Hindlimb muscle (tissue), 1 donor: ENCODE results near the gene ABCC6. TPM values are rescaled to one million over a fixed set of nuclear protein-coding genes. Genes with fewer than 3 reads are reported as not detected.
"Not testable (repeated sequence)": the region's sequence is repeated elsewhere in the genome, so short reads cannot be mapped to it uniquely, and the experiment has no call there.

Source experiments
- DNase-seq: peaks from one replicate; pipeline ENCODE4 v3.0.0-alpha.2; 2013
- polyA plus RNA-seq: library from polyadenylated mRNA; unstranded; fragments of 120-200 nt; gene quantifications from one replicate; pipeline ENCODE4 v1.2.1, GENCODE V29; 2013; ENCODE audit not compliant: insufficient read length

The ABCC6 gene
- polyA plus RNA-seq, 1 donor, result 2.1 TPM

DNA sequence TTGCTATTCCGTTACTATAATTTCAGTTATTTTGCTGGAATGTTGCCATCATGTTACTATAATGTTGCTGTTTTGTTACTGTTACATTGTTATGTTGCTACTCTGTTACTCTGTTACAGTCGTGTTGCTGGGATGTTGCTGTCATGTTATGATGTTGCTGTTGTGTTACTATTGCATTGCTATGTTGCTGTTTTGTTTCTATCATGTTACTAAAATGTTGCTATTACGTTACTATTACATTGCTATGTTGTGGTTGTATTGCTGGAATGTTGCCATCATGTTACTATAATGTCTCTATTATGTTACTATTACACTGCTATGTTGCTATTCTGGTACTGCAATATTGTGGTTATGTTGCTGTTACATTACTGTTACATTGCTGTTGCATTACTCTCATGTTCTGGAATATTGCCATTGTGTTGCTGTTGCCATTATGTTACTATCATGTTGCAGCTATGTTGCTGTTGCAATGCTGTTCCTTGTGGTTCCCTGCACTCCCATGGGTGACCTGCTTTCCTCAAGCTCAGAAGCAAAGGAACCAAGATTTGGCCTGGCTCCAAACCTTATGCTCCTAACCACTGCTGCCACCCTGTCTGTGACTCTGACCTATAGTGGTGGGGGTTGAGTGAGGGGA lies 64.4 kb downstream of the ABCC6 start:
- DNase-seq, result no peak

DNA sequence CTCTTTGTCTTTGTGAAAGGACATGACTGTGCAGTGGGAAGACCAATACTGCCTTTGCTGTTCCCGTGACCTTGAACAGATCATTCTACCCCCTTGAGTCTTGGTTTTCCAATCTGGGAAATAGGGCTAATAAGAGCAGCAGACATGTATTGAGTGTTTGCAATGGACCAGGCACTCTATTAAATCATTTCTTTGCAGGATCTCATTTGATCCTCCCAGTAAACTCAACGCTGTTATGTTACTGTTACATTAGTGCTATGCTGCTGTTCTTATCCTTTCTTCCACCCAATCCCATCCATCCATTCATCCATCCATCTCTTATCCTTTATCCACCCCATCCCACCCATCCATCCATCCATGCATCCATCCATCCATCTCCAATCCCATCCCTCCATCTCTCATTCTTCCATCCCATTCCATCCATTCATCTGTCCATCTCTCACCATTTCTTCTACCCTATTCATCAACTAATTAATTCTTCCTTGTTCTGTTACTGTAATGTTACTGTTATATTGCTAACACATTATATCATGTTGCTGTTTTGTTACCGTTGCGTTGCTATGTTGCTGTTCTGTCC lies 65.1 kb downstream of the ABCC6 start:
- DNase-seq, result no peak

DNA sequence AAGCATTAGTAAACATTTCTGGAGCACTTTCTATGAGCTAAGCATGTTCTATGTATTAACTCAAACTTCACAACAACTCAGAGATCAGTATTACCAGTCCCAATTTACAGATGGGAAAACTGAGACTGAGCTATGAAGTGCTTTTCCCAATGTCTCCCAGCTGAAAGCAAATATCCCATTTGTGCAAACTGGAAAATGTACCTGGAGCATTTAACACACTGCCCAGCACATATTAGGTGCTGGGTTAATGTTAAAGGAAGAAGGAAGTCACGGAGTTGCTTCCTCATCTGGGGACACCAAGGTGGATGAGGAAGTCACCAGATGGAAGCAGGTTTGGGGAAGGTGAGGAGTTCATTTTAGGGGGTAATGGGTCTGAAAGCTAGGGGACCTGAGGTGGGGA lies 66.1 kb downstream of the ABCC6 start:
- DNase-seq, result no peak

DNA sequence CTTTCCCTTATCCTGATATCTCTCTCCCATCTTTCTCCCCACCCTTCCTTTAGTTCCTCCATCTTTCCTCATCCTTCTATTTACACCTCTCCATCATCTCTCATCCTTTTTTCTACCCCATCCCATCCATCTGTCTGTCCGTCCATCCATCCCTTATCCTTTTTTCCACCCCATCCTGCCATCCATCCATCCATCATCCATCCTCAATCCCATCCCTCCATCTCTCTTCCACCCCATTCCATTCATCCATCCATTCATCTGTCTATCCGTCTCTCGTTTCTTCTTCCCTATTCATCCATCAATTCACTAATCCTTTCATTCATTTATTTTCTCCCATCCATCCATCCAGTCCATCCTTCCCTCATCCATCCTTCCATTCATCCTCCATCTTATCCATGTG lies 68.1 kb downstream of the ABCC6 start:
- DNase-seq, result no peak

DNA sequence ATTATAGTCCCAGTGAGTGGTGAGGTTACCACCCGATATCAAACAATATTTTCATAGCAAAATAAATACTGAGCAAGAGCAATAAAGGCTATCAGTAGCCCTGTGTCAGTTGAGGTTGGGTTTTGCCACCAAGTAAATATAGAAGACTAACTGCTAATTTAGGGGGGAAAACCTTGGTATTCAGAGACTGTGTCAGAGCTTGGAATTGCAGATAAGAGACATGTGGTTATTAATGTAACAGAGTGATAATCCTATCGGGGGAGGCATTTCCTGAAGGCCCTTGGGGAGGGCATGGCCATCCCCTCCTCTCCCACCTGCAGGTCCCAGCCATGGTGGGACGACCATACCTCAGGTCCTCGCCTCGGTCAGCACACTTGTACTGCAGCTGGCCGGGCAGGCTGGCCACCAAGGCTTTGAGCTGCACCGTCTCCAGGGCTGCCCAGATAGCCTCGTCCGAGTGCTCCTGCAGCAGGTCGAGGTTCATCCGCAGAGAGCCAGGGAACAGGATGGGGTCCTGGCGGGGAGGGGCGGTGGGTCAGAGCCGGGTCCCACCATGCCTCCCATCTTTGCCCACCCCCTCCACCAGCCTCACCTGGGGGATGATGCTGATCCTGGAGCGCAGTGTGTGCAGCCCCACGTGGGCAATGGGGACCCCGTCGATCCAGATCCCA lies 68.9 kb downstream of the ABCC6 start:
- no peak for DNase-seq

DNA sequence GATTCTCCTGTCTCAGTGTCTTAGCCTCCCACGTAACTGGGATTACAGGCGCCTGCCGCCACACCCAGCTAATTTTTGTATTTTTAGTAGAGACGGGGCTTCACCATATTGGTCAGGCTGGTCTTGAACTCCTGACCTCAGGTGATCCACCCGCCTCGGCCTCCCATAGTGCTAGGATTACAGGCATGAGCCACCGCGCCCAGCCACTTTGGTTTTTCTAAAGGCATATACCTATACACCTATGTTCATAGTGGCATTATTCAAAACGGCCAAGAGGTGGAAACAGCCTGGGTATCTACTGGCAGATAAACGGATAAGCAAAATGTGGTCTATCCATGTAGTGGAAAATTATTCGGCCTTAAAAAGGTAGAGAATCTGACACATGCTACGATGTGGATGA lies 70.3 kb downstream of the ABCC6 start:
- DNase-seq, result not testable (repeated sequence)

DNA sequence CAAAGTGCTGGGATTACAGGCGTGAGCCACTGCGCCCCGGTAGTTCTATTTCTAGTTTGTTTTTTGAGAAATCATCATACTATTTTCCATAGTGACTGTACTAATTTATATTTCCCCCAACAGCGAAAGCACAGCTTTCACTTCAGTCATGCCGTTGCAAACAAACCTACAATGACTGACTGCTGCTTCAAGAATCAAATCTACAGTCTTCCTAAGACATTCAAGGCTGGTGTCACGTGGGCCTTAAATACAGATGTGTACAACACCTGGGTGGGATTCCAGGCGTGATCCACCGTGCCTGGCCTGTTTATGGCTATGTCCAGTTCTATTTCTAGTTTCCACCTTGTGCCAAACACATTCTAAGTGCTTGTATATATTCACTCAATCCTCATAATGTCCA lies 72.0 kb downstream of the ABCC6 start:
- DNase-seq, result no peak

DNA sequence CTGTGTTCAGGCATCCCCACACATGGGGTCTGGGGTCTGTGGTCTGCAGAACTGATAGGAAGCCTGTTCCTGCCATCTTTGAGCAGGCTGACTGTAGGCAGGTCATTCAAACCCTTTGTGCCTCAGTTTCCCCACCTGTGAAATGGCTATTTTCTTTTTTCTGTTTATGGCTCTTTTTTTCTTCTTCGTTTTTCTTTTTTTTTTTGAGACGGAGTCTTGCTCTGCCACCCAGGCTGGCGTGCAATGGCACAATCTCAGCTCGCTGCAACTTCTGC lies 72.5 kb downstream of the ABCC6 start:
- no peak for DNase-seq

DNA sequence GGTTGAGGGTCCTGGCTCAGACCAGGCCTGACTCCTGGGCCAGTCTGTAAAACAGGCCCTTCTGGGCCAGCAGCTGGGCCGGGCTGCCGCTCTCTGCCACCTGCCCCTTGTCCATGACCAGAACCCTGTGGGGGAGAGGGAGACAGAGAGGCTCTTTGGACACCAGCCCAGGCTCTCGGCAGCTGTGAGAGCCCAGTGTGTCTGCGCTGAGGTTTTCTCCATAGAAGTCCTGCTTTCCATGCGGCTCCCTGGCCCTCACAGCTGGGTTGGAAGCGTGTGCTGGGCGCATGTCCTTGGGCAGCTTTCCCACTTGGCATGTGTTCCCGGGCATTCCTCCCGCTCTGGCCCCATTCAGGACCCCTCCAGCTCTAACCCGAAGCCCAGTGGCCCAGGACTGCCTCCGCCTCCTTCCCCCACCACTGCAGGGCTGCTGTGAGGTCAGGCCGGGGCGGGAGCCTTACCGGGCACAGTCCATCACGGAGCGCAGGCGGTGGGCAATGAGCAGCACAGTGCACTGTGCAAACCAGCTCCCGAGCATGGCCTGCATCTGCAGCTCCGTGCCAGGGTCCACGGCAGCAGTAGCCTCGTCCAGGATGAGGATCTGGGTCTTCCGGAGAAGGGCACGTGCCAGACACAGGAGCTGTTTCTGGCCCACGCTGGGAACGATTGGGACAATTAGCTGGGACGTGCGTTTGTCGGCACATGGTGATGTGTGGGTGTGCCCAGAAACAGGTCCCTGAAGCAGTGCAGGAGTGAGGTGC lies 73.0 kb downstream of the ABCC6 start:
- DNase-seq, result peak; percentile 83

DNA sequence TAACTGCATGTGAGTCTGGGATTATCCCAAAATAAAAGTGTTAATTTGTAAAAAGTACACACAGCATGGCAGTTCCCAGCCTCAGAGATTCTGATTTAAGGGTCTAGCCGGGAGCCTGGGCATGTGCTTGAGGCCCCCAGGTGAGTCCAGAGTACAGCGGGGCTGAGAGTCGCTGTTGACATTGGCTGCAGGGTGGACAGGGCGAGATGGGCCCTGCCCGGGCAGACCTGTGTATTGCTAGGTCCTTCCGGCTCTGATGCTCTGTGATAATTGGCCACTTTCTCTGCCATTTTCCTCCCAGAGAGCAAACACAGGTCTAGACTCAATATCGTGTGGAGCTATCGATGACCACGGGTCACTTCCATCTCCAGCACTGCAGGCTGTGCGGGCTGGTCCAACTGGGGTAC lies 73.6 kb downstream of the ABCC6 start:
- no peak for DNase-seq

DNA sequence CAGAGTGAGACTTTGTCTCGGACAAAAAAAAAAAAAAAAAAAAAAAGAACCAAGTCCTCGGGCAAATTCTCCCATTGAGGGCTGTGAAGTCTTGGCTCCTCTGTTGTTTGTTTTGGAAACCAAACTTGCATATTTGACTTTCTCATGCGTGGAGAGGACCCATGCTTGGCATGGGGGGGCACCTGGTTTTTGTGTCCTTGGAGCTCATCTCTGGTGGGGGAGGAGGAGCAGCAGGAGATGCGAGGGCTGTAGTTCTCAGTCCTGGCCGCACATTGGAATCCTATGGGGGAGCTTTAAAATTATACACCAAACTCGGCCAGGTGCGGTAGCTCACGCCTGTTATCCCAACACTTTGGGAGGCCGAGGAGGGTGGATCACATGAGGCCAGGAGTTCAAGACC lies 74.5 kb downstream of the ABCC6 start:
- DNase-seq, result no peak

DNA sequence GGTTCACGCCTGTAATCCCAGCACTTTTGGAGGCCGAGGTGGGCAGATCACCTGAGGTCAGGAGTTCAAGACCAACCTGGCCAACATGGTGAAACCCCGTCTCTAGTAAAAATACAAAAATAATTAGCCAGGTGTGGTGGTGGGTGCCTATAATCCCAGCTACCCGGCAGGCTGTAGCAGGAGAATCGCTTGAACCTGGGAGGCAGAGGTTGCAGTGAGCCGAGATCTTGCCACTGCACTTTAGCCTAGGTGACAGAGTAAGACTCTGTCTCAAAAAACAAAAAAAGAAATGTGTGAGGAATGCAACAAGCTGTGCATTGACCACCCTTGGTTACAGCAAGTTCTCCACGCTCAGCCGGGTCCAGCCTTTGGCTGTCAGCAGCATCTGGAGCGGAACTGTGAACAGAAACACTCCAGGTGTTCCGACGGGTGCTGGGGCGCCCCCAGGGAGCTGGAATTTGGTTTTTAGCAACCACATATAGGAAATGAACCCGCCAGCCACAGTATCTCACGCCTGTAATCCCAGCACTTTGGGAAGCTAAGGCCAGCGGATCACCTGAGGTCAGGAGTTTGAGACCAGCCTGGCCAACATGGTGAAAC lies 75.2 kb downstream of the ABCC6 start:
- not testable (repeated sequence) for DNase-seq

DNA sequence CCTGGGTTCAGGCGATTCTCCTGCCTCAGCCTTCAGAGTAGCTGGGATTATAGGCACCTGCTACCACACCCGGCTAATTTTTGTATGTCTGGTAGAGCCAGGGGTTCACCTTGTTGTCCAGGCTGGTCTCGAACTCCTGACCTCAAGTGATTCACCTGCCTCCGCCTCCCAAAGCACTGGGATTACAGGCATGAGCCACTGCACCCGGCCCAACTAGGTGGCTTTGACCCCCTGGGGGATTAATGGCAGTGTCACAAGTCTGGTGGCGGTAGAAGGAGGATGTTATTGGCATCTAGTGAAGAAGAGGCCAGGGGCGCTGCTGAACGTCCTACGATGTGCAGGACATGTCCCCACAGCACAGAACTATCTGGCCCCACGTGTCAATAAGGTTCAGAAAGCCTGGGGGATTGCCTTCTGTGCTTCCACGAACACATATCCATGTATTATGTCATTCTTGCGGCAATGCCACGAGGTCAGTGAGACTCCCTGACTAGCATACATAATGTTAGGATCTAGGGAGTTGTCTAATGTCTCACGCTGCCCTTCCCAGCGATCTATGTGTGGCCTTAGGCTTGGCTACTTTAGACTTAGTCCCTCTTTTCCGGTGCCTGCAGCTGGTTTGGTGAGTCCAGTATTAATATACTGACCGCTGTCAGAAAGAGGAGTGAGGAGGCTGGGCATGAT lies 75.8 kb downstream of the ABCC6 start:
- DNase-seq, result no peak

DNA sequence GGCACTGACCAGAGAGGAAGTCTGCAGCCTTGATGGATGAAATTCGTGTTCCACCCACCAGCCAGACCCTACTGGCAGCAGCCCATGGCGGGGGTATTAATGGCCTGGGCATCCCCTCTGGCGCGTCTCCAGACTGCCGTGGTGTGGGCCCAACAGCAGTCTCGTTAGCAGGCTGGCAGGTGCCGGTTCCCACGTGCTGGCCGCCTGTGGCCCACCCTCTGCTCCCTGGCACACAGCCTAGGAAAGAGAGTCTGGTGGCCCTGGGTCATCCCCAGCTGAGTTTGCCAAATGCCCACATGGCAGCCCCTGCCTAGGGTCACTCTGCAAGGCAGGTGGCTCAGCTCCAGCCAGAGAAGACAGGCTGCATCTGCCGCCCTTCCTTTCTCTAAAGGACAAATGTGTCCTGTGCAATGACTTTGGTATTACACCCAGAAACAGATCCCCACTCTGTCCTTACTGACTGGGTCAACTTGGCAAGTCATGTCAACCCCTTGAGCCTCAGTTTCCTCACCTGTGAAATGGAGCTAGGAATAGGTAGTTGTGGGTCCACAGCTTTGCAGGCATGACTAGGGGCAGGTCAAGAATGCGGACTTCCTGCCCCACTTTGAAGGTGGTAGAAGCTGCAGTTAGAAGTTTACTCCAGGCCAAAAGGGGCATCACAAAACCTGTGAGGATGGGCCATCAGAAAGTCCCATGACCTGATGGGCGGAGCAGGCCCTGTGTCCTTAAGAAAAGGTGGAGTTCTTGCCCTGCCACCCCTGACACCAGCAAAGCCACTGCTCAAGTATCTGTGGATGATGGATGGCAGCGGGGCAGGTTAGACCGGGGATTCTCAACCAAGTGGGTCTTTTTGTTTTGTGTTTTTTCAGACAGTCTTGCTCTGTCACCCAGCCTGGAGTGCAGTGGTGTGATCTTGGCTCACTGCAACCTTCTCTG lies 76.6 kb downstream of the ABCC6 start:
- peak; percentile 36 for DNase-seq

DNA sequence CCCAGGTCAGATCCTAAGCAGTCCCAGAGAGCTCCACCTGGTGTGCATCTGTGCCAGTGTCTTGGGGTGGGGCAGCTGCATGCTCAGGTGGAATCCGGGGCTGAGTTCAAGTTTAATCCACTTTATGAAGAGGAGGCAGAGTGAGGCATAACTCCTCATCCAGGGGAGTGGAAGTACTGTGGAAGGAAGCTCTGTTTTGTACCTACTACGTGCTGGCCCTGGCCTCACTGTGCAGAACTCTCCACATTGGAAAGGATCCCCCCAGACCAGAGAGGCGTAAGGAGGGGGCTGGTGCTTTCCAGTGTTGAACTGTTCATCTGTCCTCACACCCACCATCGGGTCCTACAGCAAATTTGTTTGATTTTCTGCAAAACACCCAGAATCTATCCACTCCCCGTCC lies 78.0 kb downstream of the ABCC6 start:
- DNase-seq, result no peak

DNA sequence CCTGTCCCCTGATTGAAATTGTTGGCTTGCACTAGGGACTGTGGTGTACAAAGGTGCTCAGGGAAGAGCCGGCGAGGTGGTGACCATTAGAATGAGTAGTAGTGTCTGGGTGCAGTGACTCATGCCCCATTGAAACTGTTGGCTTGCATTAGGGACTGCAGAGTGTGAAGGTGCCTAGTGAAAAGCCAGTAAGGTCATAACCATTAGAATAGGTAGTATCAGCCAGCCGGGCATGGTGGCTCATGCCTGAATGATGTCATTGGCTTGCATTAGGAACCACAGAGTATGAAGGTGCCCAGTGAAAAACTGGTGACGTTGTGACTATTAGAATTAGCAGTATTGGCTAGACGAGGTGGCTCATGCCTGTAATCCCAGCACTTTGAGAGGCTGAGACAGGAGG lies 78.9 kb downstream of the ABCC6 start:
- no peak for DNase-seq

DNA sequence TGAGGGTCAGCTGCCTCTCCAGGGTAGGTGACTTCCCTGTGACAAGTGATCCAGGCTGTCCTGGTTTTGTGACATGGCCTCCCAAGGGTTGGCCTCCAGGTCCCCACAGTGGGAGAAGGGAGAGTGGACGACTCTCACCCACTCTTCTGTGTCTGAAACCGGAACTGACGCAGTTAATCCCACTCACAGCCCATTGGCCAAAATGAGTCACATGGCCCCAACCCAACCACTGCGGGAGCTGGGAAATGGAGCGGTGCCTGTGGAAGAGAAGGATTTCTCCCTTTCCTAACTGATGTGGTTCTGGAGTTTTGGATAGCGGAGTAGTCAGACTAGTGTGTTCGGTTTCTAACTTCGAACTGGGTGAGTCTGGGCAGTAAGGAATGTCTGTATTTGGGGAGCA lies 79.4 kb downstream of the ABCC6 start:
- DNase-seq, result no peak

DNA sequence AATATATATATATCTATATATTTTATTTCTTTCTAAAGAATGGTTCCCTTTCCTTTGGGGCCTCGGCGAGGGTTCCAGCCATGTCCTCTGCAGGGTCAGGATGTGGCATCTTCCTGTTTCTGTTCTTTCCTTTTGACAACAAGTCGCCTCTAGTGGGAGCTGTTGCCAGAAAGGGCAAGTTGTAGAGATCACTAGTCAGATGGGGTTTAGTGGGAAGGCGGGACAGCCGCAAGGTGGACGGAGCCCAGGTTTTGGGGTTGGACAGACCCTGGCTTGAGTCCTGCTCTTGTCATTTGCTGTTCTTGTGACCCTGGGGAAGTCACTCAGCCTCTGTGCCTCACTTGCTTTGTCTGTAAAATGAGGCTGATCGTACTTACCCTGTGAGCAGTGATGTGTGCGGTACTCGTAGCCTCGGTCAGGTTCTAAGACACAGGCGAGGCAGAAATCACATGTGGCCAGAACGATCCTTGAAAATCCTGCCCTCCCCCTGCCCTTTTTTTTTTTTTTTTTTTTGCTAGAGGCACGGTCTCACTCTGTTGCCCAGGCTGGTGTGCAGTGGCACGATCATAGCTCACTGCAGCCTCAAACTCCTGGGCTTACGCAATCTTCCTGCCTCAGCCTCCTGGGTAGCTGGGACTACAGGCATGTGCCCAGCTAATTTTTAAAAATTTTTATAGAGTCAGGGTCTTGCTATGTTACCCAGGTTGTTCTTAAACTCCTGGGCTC lies 80.1 kb downstream of the ABCC6 start:
- DNase-seq, result no peak

DNA sequence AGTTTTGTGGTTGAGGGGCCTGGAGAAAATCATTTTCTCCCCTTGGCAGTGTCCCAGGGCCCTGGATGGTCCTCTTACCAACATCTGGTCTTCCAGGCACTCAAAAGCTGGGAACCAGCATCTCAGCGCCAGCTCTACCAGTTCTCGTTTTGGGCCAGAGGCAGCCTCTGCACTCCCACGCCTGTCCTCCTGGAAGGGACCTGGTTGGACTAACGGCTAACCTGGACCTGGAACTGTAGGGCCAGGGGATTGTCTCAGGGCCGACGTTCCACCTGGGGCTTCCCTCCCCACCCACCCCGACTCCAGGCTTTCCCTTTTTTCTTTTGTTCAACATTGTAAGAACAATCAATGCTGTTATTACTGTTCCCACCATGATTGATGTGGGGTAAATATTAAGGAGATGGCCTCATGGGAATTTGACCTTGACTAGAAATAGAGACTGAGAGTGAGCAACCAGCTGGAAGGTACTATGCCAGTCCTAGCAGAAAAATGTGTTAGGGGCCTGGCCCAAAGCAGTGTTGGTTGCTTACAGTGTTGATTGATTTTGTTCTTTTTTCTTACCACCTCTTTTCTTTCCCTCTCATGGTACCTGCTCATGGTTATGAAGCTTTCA lies 81.4 kb downstream of the ABCC6 start:
- no peak for DNase-seq

DNA sequence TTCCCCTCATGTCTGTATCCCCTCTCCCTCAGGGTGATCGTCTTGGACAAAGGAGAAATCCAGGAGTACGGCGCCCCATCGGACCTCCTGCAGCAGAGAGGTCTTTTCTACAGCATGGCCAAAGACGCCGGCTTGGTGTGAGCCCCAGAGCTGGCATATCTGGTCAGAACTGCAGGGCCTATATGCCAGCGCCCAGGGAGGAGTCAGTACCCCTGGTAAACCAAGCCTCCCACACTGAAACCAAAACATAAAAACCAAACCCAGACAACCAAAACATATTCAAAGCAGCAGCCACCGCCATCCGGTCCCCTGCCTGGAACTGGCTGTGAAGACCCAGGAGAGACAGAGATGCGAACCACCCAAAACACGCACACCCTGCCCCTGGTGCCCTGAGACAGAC lies 82.2 kb downstream of the ABCC6 start:
- no peak for DNase-seq

DNA sequence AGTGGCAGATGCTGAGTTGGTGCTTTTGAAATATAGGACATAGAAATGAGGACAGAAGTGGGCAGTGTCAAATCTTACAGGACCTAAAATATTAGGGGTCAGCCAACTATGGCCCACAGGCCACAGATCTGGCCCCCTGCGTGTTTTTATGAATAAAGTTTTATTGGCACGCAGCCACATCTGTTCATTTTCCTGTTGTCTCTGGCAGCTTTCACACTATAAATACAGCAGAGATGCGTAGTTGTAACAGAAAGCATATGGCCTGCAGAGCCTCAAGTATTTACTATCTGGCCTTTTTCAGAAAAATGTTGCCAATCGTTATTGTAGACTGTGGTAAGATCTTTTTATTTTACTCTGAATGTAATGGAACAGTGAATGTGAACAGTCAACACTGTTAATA lies 82.8 kb downstream of the ABCC6 start:
- no peak for DNase-seq
